Measurements from ENCODE around the gene RFNG. TPM values are rescaled to one million over a fixed set of nuclear protein-coding genes. Genes with fewer than 3 reads are reported as not detected.

RFNG gene
- total RNA-seq, 4 donors from 2014 or later = 33.2 to 92.0 (median 48.8) TPM

DNA sequence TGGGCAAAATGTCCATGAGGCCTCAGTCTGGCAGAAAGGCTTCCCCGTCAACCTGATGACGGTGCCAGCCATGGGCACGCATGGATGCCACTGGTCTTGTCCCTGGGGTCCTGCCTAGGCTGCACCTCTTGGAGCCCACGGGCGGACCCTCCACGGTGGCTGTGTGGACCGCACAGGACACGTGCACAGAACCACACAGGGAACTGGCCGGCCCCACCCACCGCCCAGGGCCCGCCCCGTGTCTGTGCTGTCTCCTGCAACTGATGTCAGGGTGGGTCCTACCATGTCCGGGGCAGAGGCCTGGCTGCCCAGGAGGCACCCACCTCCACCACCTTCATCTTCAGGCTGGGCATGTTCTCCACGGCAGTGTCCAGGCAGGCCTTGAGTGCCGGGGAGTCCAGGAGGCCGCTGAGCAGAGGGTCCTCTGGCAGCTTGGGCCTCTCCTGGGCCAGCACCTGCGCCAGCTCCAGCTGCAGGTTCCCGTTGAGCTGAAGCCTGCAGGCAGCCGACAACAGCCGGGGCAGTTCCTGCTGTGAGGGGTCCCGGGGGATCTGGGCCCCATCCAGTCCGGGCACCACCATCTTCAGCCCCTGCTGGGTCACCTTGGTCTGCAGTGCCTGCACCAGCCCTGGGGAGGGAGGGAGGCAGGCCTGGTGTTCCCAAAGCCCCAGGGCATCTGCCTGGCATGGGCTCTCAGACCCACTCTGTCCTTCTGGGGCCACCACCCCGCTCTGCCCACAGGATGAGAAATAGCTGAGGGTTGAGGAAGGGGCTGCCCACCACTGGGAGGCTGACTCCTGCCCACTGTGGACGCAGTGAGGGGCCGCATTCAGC is 34.5 kb upstream of the RFNG start:
- no peak overlapping the region for H3K4me3 ChIP-seq
- no peaks in the 10 kb centered on the region for H3K4me1 ChIP-seq
- DNase-seq = no peak
- no peak overlapping the region for H3K27ac ChIP-seq
- in situ Hi-C loops (cut with MboI; ENCODE audit: low pct_ligation_motif_present in 1 of 4, low pct_unique_long_range_greater_than_20kb in 1 of 4, low sequenced_read_pairs in 3 of 4) (no loop called here), intact Hi-C loops (cut with DNase I; ENCODE audit: low total_unique reads) (no loop called here)
- no peaks in the 10 kb centered on the region for H3K9me3 ChIP-seq
- no peak for TF ChIP-seq POLR2A (IDR thresholded peaks at IDR 0.05)
- TF ChIP-seq POLR2AphosphoS5 (IDR thresholded peaks at IDR 0.05) = no peak
- TF ChIP-seq CTCF (IDR thresholded peaks at IDR 0.05) = no peak
- no peak for TF ChIP-seq EP300 (IDR thresholded peaks at IDR 0.05; ENCODE audit: low read depth)
- 88% methylated on average over 15 of the region's 25 CpGs; no CpG with 5 or more reads in 1 of the 2 donors for WGBS, 2 donors (ENCODE audit: low coverage in 1 of 2)
- no peaks in the 10 kb centered on the region for H3K27me3 ChIP-seq
- peaks cover 0 to 95% (median 30%) of the 10 kb centered on the region in 4 donors for H3K36me3 ChIP-seq

GRCh38 chr17:82085031-82085861 is 33.6 kb upstream of the RFNG start:
- H3K36me3 ChIP-seq = peaks cover 0 to 86% (median 27%) of the 10 kb centered on the region in 4 donors
- no peaks in the 10 kb centered on the region for H3K4me1 ChIP-seq
- in situ Hi-C loops (cut with MboI; ENCODE audit: low pct_ligation_motif_present in 1 of 4, low pct_unique_long_range_greater_than_20kb in 1 of 4, low sequenced_read_pairs in 3 of 4) = no loop called here
- no peak for DNase-seq
- no peak overlapping the region for H3K27ac ChIP-seq
- TF ChIP-seq CTCF (IDR thresholded peaks at IDR 0.05) (no peak), POLR2A (IDR thresholded peaks at IDR 0.05) (no peak), POLR2AphosphoS5 (IDR thresholded peaks at IDR 0.05) (no peak)
- no peaks in the 10 kb centered on the region for H3K27me3 ChIP-seq
- no peak overlapping the region for H3K4me3 ChIP-seq
- H3K9me3 ChIP-seq = no peaks in the 10 kb centered on the region
- intact Hi-C loops (cut with DNase I; ENCODE audit: low total_unique reads) = no loop called here
- WGBS, 2 donors (ENCODE audit: low coverage in 1 of 2) = 89 to 93% methylated on average over 6 to 39 of the region's 49 CpGs

DNA sequence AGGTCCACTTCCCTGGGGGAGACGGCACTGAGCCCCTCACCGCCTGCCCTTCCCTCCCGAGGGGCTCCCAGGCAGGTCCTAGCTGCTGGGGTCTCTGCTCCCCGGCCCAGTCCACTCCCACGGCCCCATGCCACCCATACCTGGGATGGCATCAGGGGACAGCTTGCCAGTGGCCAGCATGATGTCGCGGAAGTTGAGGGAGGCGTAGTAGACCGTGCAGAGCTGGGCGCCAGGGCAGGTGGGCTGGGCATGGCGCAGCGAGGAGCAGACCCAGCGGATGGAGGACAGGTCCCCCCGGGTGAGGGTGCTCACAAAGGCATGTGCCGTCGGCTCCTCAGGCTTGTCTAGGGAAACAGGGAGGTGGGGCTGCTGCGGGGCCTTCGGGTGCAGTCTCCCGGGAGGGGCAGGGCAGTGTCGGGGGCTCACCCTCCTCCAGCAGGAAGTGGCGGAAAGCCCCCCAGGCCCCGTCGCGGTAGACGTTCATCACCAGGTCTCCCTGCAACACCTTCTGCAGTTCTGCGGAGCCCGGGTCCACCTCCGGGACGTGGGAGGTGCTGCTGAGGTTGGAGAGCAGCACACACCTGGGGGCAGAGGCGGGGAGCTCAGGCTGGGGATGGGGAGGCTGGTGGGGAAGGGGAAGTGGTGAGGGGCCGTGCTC is 32.9 kb upstream of the RFNG start:
- intact Hi-C loops (cut with DNase I; ENCODE audit: low total_unique reads) (no loop called here), in situ Hi-C loops (cut with MboI; ENCODE audit: low pct_ligation_motif_present in 1 of 4, low pct_unique_long_range_greater_than_20kb in 1 of 4, low sequenced_read_pairs in 3 of 4) (no loop called here)
- 89% methylated on average over 31 of the region's 31 CpGs; no CpG with 5 or more reads in 1 of the 2 donors for WGBS, 2 donors (ENCODE audit: low coverage in 1 of 2)
- Histone ChIP-seq H3K27me3 (no peaks in the 10 kb centered on the region), H3K4me1 (no peaks in the 10 kb centered on the region), H3K4me3 (no peak overlapping the region), H3K36me3 (peaks cover 0 to 79% (median 25%) of the 10 kb centered on the region in 4 donors), H3K27ac (no peak overlapping the region), H3K9me3 (no peaks in the 10 kb centered on the region)
- no peak for TF ChIP-seq EP300 (IDR thresholded peaks at IDR 0.05; ENCODE audit: low read depth)
- no peak for TF ChIP-seq POLR2A (IDR thresholded peaks at IDR 0.05)
- no peak for TF ChIP-seq CTCF (IDR thresholded peaks at IDR 0.05)
- TF ChIP-seq POLR2AphosphoS5 (IDR thresholded peaks at IDR 0.05) = no peak
- no peak for DNase-seq

Measured in transverse colon (tissue), 4 donors.